CD4-positive, alpha-beta T cell treated with Interleukin-4 for 4 hours (primary cell): ENCODE data around the gene SHISA6.

Experiments
- DNase-seq: peaks from one replicate; pipeline ENCODE4 v3.0.0-alpha.2; 2020

The SHISA6 gene

GRCh38 chr17:11356371-11356770 lies 115.4 kb downstream of the SHISA6 start:
- no peak for DNase-seq

GRCh38 chr17:11363565-11364117 lies 122.6 kb downstream of the SHISA6 start:
- DNase-seq: no peak

- no peak for DNase-seq
These were observed 125.3 kb downstream of the SHISA6 start for GRCh38 chr17:11366272-11366850.

GRCh38 chr17:11369575-11369974 lies 128.6 kb downstream of the SHISA6 start:
- no peak for DNase-seq

- DNase-seq: no peak
These were observed 131.7 kb downstream of the SHISA6 start for GRCh38 chr17:11372692-11373091.

- DNase-seq: no peak
These were observed 137.5 kb downstream of the SHISA6 start for GRCh38 chr17:11378506-11378905.

GRCh38 chr17:11380761-11381160 lies 139.7 kb downstream of the SHISA6 start:
- DNase-seq: no peak

GRCh38 chr17:11383157-11383556 lies 142.1 kb downstream of the SHISA6 start:
- no peak for DNase-seq

GRCh38 chr17:11384131-11384530 lies 143.1 kb downstream of the SHISA6 start:
- no peak for DNase-seq

GRCh38 chr17:11387610-11388009 lies 146.6 kb downstream of the SHISA6 start:
- no peak for DNase-seq

GRCh38 chr17:11388054-11388453 lies 147.0 kb downstream of the SHISA6 start:
- DNase-seq: no peak

- DNase-seq: no peak
These were observed 148.6 kb downstream of the SHISA6 start for GRCh38 chr17:11389583-11389982.

GRCh38 chr17:11391134-11391533 lies 150.1 kb downstream of the SHISA6 start:
- no peak for DNase-seq

- no peak for DNase-seq
These were observed 163.6 kb downstream of the SHISA6 start for GRCh38 chr17:11404431-11405276.

- DNase-seq: no peak
These were observed 165.7 kb downstream of the SHISA6 start for GRCh38 chr17:11406716-11407115.

- no peak for DNase-seq
These were observed 171.6 kb downstream of the SHISA6 start for GRCh38 chr17:11412654-11413053.

GRCh38 chr17:11418342-11418741 lies 177.3 kb downstream of the SHISA6 start:
- no peak for DNase-seq

GRCh38 chr17:11430751-11431150 lies 189.7 kb downstream of the SHISA6 start:
- DNase-seq: no peak

- DNase-seq: no peak
These were observed 197.7 kb downstream of the SHISA6 start for GRCh38 chr17:11438673-11439072.

GRCh38 chr17:11441004-11441403 lies 200.0 kb downstream of the SHISA6 start:
- DNase-seq: no peak

- DNase-seq: no peak
These were observed 205.3 kb downstream of the SHISA6 start for GRCh38 chr17:11446316-11446715.

- DNase-seq: no peak
These were observed 213.1 kb downstream of the SHISA6 start for GRCh38 chr17:11454096-11454495.

- no peak for DNase-seq
These were observed 217.3 kb downstream of the SHISA6 start for GRCh38 chr17:11458279-11458678.

GRCh38 chr17:11459861-11460331 lies 218.9 kb downstream of the SHISA6 start:
- no peak for DNase-seq
